Testis (tissue), 3 donors: Measurements from ENCODE around the gene TBX21. TPM values are rescaled to one million over a fixed set of nuclear protein-coding genes. Genes with fewer than 3 reads are reported as not detected.

Experiments
- DNase-seq: peaks from one replicate; pipeline ENCODE4 v3.0.0-alpha.2; 2019
- H3K27ac ChIP-seq, 2 donors: fragments of 200-600 bp; sonication (generic); one replicate each; pipeline ENCODE4 v1.5.1; 2019
- H3K27me3 ChIP-seq: fragments of 200-600 bp; sonication (generic); one replicate; pipeline ENCODE4 v1.5.1; 2019
- H3K36me3 ChIP-seq: fragments of 200-600 bp; sonication (generic); one replicate; pipeline ENCODE4 v1.5.1; 2017; ENCODE audit warnings: low read depth; ENCODE audit errors: missing control alignments
- H3K4me1 ChIP-seq: fragments of 200-600 bp; sonication (generic); one replicate; pipeline ENCODE4 v1.5.1; 2019
- H3K4me3 ChIP-seq, 2 donors: fragments of 200-600 bp; sonication (generic); one replicate each; pipeline ENCODE4 v1.5.1; 2017 to 2019
- H3K9me3 ChIP-seq: fragments of 200-600 bp; sonication (generic); one replicate; pipeline ENCODE4 v1.5.1; 2017
- POLR2A ChIP-seq: fragments of 450-650 bp; IDR thresholded peaks from one replicate; pipeline ENCODE4 v1.6.1; 2017; ENCODE audit warnings: antibody characterized with exemption, mild to moderate bottlenecking, moderate library complexity
- WGBS, 2 donors: methylation state at CpG; one replicate each; pipeline ENCODE4 v1.1.5; 2018; 5-methylcytosine and 5-hydroxymethylcytosine counted together
- intact Hi-C: fragments of 100-400 bp; cut with DNase I; formaldehyde crosslinking; loops from one replicate; pipeline ENCODE4 v1.15.1; 2023; ENCODE audit warnings: low total_unique reads
- polyA plus RNA-seq: library from polyadenylated mRNA; stranded (reverse); fragments of 350-450 nt; fragmentation: Illumina TruSeq; extraction: RNeasy Lipid Tissue Mini Kit (QIAGEN cat#74804); gene quantifications from one replicate; pipeline ENCODE4 v1.2.3, GENCODE V29; 2014; ENCODE audit warnings: low read depth, low replicate concordance; ENCODE audit not compliant: insufficient read depth
- total RNA-seq, 2 donors: library from RNA; depleted of rRNA; stranded (reverse); fragments of >200 nt; gene quantifications; one replicate each; pipeline ENCODE4 v1.2.3, GENCODE V29; 2016
- TF ChIP-seq, protein P1 (sequence below), 3 experiments: fragments of 450-650 bp in 2 of 3; fragments of 200-600 bp in 1 of 3; sonication (generic) in 1 of 3; IDR thresholded peaks; one replicate each; pipeline ENCODE4 v1.5.1; 2016 to 2019; ENCODE audit warnings: antibody characterized with exemption in 3 of 3, mild to moderate bottlenecking in 2 of 3, moderate library complexity in 1 of 3

Gene TBX21
- total and polyA plus RNA-seq, 3 donors from 2014 or later, result 1.1 to 2.2 (median 1.8) TPM

- H3K27ac ChIP-seq, result no peak overlapping the region
- no peak for DNase-seq
- H3K36me3 ChIP-seq, result no peaks in the 10 kb centered on the region
- no peak for TF ChIP-seq POLR2A
- TF ChIP-seq, protein P1, sequence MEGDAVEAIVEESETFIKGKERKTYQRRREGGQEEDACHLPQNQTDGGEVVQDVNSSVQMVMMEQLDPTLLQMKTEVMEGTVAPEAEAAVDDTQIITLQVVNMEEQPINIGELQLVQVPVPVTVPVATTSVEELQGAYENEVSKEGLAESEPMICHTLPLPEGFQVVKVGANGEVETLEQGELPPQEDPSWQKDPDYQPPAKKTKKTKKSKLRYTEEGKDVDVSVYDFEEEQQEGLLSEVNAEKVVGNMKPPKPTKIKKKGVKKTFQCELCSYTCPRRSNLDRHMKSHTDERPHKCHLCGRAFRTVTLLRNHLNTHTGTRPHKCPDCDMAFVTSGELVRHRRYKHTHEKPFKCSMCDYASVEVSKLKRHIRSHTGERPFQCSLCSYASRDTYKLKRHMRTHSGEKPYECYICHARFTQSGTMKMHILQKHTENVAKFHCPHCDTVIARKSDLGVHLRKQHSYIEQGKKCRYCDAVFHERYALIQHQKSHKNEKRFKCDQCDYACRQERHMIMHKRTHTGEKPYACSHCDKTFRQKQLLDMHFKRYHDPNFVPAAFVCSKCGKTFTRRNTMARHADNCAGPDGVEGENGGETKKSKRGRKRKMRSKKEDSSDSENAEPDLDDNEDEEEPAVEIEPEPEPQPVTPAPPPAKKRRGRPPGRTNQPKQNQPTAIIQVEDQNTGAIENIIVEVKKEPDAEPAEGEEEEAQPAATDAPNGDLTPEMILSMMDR (IDR thresholded peaks at IDR 0.05), result no peak
- 70 to 75% methylated on average over 2 of the region's 2 CpGs for WGBS, 2 donors
- H3K4me3 ChIP-seq, result no peak overlapping the region
- intact Hi-C loops, result no loop called here
- no peaks in the 10 kb centered on the region for H3K27me3 ChIP-seq
- no peaks in the 10 kb centered on the region for H3K4me1 ChIP-seq
- no peaks in the 10 kb centered on the region for H3K9me3 ChIP-seq
These were observed 15.8 kb upstream of the TBX21 start for GRCh38 chr17:47717261-47717697.

GRCh38 chr17:47717979-47718621, 14.9 kb upstream of the TBX21 start:
- DNase-seq, result no peak
- intact Hi-C loops, result no loop called here
- Histone ChIP-seq H3K4me1 (no peaks in the 10 kb centered on the region), H3K27me3 (no peaks in the 10 kb centered on the region), H3K4me3 (no peak overlapping the region), H3K36me3 (no peaks in the 10 kb centered on the region), H3K27ac (no peak overlapping the region), H3K9me3 (no peaks in the 10 kb centered on the region)
- 36 to 53% methylated on average over 4 to 9 of the region's 9 CpGs for WGBS, 2 donors
- TF ChIP-seq, protein P1 (IDR thresholded peaks at IDR 0.05), result no peak
- no peak for TF ChIP-seq POLR2A

- WGBS, 2 donors, result 60 to 66% methylated on average over 8 of the region's 8 CpGs
- no peak for DNase-seq
These were observed 14.2 kb upstream of the TBX21 start for GRCh38 chr17:47718634-47719405.

DNA sequence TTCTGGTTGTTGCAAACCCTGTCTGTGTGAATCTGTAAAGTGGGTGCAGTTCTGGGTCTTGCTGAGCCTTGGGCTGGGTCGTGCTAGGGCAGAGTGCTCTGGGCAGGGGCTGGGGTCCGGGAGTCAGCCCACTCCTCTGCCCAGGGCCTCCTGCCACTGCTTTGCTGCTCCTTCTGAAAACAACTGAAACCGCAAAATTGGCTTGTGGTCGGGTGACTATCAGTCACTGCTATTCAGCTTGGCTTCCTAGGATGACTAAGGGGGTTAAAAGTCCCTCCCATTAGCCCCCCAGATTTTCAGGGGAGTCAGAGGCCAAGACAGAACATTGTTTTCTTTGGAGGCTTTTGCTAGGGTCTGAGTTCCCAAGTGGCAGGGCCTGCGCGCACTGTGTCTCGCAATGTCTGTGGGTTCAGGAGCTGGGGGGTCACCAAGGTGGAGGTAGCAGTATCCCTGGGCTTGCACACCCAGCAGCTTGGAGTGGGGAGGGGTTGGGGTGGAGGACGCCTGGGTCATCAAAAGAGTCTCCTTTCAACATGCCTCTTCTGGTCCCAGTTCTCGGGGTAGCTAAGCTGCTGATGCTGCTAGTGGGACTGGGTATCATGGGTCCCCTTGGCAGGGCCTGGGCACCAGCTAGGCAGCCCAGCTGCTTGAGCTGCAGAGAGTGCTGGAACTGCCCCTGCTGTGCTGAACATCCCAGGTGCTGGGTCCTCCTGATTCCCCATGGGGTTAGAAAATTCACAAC, 13.5 kb upstream of the TBX21 start:
- DNase-seq, result no peak
- no peaks in the 10 kb centered on the region for H3K4me1 ChIP-seq
- 72 to 75% methylated on average over 4 to 9 of the region's 9 CpGs for WGBS, 2 donors
- TF ChIP-seq POLR2A, result no peak
- TF ChIP-seq, protein P1 (IDR thresholded peaks at IDR 0.05), result no peak
- H3K4me3 ChIP-seq, result no peak overlapping the region
- no peaks in the 10 kb centered on the region for H3K27me3 ChIP-seq
- H3K27ac ChIP-seq, result no peak overlapping the region
- no peaks in the 10 kb centered on the region for H3K9me3 ChIP-seq
- intact Hi-C loops, result no loop called here
- H3K36me3 ChIP-seq, result no peaks in the 10 kb centered on the region

More at GRCh38 chr17:47718634-47719405, 14.2 kb upstream of the TBX21 start:
- TF ChIP-seq POLR2A, result no peak
- TF ChIP-seq, protein P1 (IDR thresholded peaks at IDR 0.05), result no peak
- no peaks in the 10 kb centered on the region for H3K36me3 ChIP-seq
- H3K9me3 ChIP-seq, result no peaks in the 10 kb centered on the region
- intact Hi-C loops, result no loop called here
- no peaks in the 10 kb centered on the region for H3K27me3 ChIP-seq
- no peaks in the 10 kb centered on the region for H3K4me1 ChIP-seq
- no peak overlapping the region for H3K4me3 ChIP-seq
- no peak overlapping the region for H3K27ac ChIP-seq
